Activated CD8-positive, alpha-beta memory T cell treated with anti-CD3 and anti-CD28 coated beads, Interleukin-2, amount 10 ng/mL, durations not matched to agents 7 days and 5 days (primary cell): ENCODE data around the gene SCIMP. TPM values are rescaled to one million over a fixed set of nuclear protein-coding genes. Genes with fewer than 3 reads are reported as not detected.
A peak's percentile ranks its signal among the peaks of the same experiment; 100 is the strongest.
"Not testable (repeated sequence)": the region's sequence is repeated elsewhere in the genome, so short reads cannot be mapped to it uniquely, and the experiment has no call there.

Source experiments
- ATAC-seq: fragments of 150-1000 bp; cut with Tn5 transposase; one replicate; pipeline ENCODE4 v1.10.0; 2021; ENCODE audit warnings: moderate library complexity
- CTCF ChIA-PET: fragments of 350-600 bp; sonication (Branson Sonifier 250); formaldehyde crosslinking; loops from one replicate; lab custom pipeline; 2021; ENCODE audit warnings: antibody characterized with exemption; lab: Charles Lee
- DNase-seq: peaks from one replicate; pipeline ENCODE4 v3.0.0-alpha.2; 2020
- H3K27ac Mint-ChIP-seq: one replicate; pipeline ENCODE4 v1.8.0; 2021; ENCODE audit warnings: mild to moderate bottlenecking, mixed read lengths
- H3K27me3 Mint-ChIP-seq: one replicate; pipeline ENCODE4 v1.8.0; 2021; ENCODE audit warnings: mixed read lengths
- H3K36me3 Mint-ChIP-seq: one replicate; pipeline ENCODE4 v1.8.0; 2021; ENCODE audit warnings: mild to moderate bottlenecking, mixed read lengths
- H3K4me1 Mint-ChIP-seq: one replicate; pipeline ENCODE4 v1.8.0; 2021; ENCODE audit warnings: mixed read lengths
- H3K4me3 Mint-ChIP-seq: one replicate; pipeline ENCODE4 v1.8.0; 2021; ENCODE audit warnings: mild to moderate bottlenecking, moderate library complexity, mixed read lengths
- H3K9me3 Mint-ChIP-seq: one replicate; pipeline ENCODE4 v1.8.0; 2022; ENCODE audit warnings: low read depth, mixed read lengths
- total RNA-seq, 2 experiments: library from RNA; stranded (reverse); gene quantifications; one replicate each; pipeline ENCODE4 v1.2.3, GENCODE V29; 2021

Gene SCIMP
- total RNA-seq, 2 experiments from 2014 or later = not detected

DNA sequence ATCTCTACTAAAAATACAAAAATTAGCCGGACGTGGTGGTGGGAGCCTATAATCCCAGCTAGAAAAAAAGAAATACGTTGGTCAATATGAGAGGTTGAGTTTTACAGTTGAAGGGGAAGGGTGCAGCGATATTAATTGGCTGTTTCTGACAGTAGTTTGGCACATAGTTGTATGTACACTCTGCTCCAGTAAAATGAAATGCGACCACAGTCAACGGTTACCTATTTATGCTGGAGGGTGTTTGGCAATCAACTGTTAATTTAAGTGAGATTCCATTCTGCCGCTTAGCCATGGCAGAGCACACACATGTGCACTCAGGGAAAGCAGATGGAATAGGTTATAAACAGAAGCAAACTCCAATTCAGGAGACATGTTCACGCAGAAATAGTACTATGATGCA, 33.6 kb downstream of the SCIMP start:
- no peak for ATAC-seq
- Mint-ChIP-seq H3K27me3 (no peaks in the 10 kb centered on the region), H3K27ac (no peak overlapping the region), H3K9me3 (peaks cover 6% of the 10 kb centered on the region), H3K36me3 (peaks cover 4% of the 10 kb centered on the region), H3K4me3 (no peak overlapping the region), H3K4me1 (peaks cover 6% of the 10 kb centered on the region)
- CTCF ChIA-PET = no interaction called here
- no peak for DNase-seq

DNA sequence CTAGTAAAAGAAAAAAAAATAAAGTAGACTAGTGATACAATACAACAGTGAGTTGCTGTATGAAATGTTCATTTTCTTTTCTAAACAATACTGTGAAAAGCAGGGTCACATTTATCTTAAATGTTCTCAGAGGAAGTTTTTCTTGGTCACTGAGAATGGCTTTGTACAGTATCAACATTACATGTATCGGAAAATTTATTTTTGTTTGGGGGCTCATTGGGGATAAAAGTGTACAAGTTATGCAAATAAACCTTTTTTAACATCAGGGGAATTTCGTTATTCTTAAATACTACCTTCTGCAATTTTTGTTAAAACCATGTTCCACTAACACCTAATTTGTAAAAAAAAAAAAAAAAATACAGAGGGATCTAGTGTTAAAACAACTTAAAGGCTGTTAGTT, 34.3 kb downstream of the SCIMP start:
- Mint-ChIP-seq H3K4me1 (peaks cover 6% of the 10 kb centered on the region), H3K27ac (no peak overlapping the region), H3K27me3 (no peaks in the 10 kb centered on the region), H3K9me3 (peaks cover 6% of the 10 kb centered on the region), H3K36me3 (peaks cover 4% of the 10 kb centered on the region), H3K4me3 (no peak overlapping the region)
- no peak for ATAC-seq
- CTCF ChIA-PET = no interaction called here
- no peak for DNase-seq

DNA sequence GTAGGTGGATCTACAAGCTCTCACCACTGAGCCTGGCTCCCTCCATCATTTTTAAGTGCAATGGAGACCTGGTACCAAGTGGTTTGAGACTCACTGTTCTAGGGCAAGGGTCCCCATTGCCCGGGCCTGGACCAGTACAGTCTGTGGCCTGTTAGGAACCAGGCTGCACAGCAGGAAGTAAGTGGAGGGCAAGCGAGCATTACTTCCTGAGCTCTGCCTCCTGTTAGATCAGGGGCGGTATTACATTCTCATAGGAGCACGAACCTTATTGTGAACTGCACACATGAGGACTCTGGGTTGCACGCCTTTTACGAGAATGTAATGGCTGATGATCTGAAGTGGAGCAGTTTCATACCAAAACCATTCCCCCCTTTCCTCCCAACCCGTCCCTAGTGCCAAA, 36.2 kb downstream of the SCIMP start:
- H3K4me3 Mint-ChIP-seq = no peak overlapping the region
- no peaks in the 10 kb centered on the region for H3K27me3 Mint-ChIP-seq
- H3K36me3 Mint-ChIP-seq = no peaks in the 10 kb centered on the region
- no peak overlapping the region for H3K27ac Mint-ChIP-seq
- no peak for ATAC-seq
- no peaks in the 10 kb centered on the region for H3K4me1 Mint-ChIP-seq
- DNase-seq = no peak
- no peaks in the 10 kb centered on the region for H3K9me3 Mint-ChIP-seq
- CTCF ChIA-PET = interaction anchor here (0.6 to 2.0 kb wide), 5 partner anchors 8 to 84 kb away, joined by 3 to 11 read pairs (median 3); partner anchors contain the start of gene RABEP1

DNA sequence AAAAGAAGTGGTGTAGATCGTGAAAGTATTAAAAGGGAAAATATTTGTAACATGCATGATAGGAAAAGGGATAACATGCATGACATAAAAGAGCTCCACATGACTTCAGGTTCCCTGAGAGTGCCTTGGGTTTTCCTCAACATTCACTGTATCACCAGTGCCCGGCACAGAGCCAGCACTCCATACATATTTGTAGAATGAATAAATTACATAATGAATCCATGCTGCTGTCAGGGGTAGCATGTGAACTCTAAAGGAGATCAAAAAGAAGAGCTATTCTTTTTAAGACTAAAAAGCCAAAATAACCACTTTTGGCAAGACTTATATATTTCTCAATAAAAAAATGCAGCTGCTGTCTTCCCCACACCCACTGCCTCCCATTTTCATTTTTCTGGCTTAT, 40.3 kb downstream of the SCIMP start:
- DNase-seq (no peak), ATAC-seq (no peak)
- CTCF ChIA-PET = interaction anchor here (1.6 to 2.5 kb wide), 2 partner anchors 12 to 44 kb away, joined by 3 to 9 read pairs; no protein-coding TSS in a partner anchor
- no peak overlapping the region for H3K27ac Mint-ChIP-seq
- H3K9me3 Mint-ChIP-seq = peaks cover 10% of the 10 kb centered on the region
- H3K36me3 Mint-ChIP-seq = peaks cover 20% of the 10 kb centered on the region
- peaks cover 28% of the 10 kb centered on the region for H3K4me1 Mint-ChIP-seq
- no peaks in the 10 kb centered on the region for H3K27me3 Mint-ChIP-seq
- no peak overlapping the region for H3K4me3 Mint-ChIP-seq

DNA sequence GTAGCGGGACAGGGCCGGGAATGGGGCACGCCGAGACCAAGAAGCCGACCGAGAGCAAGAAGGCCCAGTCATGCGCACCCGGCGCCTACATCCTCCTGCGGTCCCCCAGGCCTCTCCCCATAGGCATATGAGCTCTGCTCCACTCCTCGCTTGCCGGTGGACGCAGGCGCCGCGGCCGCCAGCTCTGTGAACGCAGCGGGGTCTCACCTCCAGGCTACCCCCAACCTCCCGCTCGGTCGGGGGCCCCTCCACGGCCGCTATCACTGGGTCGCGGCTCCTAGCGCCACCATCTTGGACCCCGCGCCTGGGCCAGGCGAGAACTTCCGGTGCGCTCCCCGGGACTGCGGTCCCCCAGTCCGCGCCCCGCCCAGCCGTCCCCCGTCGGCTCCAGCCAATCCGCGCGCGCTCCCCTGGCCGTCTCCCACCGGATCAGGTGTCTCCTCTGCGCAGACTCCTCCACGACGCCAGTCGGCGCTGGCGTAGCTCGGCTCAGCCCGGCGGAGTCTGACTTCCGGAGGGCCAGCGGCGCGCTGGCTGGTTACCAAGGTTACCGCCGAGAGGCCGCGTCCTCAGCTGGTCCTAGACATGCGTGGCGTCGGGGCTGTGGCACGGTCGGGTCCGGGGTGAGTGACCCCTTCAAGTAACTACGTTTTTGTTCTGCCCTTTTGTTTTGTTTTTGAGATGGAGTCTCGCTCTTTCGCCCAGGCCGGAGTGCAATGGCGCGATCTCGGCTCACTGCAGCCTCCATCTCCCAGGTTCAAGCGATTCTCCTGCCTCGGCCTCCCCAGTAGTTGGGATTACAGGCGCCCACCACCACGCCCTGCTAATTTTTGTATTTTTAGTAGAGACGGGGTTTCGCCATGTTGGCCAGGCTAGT, 42.9 kb downstream of the SCIMP start, which contains the start of gene ZNF594:
Gene ZNF594 (minus strand): TSS at position 328 of the 877 bp plus-strand sequence. CDS start 7,612 bp downstream, outside the sequence.
- peak; percentile 98 for DNase-seq
- peaks cover 28% of the 10 kb centered on the region for H3K4me1 Mint-ChIP-seq
- no peaks in the 10 kb centered on the region for H3K27me3 Mint-ChIP-seq
- peaks cover 19% of the 10 kb centered on the region for H3K9me3 Mint-ChIP-seq
- H3K36me3 Mint-ChIP-seq = peaks cover 39% of the 10 kb centered on the region
- CTCF ChIA-PET = interaction anchor here (0.6 to 2.5 kb wide), 14 partner anchors 10 to 758 kb away, joined by 3 to 11 read pairs (median 3); partner anchors contain the start of genes C1QBP and ZFP3
- peak; percentile 100 for ATAC-seq
- H3K27ac Mint-ChIP-seq = peak within 1 kb of the TSS; percentile 92
- peak within 1 kb of the TSS; percentile 94 for H3K4me3 Mint-ChIP-seq

DNA sequence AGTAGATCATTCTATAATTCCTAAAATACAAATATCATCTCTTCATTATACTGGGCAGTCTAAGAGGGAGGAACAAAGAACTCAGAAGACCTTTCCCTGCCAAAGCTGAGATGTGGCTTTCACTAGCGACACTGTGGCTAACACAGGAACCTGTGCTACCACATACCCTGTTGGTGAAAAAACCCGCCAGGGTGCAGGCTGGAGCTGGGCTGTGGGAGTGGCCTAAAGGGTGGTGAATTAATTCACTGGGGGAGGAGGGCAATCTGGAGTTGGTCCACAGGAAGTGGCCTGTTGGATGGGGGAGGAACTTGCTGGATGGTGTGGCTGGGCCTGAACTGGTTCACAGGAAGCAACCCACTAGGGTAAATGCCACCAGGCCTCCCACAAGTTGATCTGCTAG, 50.4 kb downstream of the SCIMP start:
- ATAC-seq (no peak), DNase-seq (peak; percentile 47)
- Mint-ChIP-seq H3K4me3 (no peak overlapping the region), H3K36me3 (peaks cover 79% of the 10 kb centered on the region), H3K4me1 (peaks cover 4% of the 10 kb centered on the region), H3K9me3 (peaks cover 51% of the 10 kb centered on the region), H3K27me3 (no peaks in the 10 kb centered on the region), H3K27ac (no peak overlapping the region)
- CTCF ChIA-PET = no interaction called here

DNA sequence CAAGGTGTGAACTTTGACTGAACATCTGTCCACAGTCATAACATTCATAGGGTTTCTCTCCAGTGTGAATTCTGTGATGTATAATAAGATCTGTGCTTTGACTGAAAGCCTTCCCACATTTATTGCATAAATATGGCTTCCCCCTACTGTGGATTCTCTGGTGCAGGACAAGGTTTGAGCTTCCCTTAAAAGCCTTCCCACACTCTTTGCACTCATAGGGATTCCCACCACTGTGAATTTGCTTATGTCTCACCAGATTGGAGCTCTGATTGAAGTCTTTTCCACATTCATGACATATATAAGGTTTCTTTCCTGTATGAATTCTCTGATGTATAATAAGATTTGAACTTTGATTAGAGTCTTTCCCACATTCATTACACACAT, 51.3 kb downstream of the SCIMP start:
- H3K36me3 Mint-ChIP-seq = peaks cover 81% of the 10 kb centered on the region
- H3K9me3 Mint-ChIP-seq = peaks cover 51% of the 10 kb centered on the region
- H3K27me3 Mint-ChIP-seq = no peaks in the 10 kb centered on the region
- DNase-seq (no peak), ATAC-seq (no peak)
- H3K4me3 Mint-ChIP-seq = no peak overlapping the region
- CTCF ChIA-PET = interaction anchor here (1.3 to 3.6 kb wide), 2 partner anchors 8 to 12 kb away, joined by 3 to 11 read pairs; partner anchors contain the start of gene ZNF594
- H3K4me1 Mint-ChIP-seq = peaks cover 4% of the 10 kb centered on the region
- no peak overlapping the region for H3K27ac Mint-ChIP-seq

DNA sequence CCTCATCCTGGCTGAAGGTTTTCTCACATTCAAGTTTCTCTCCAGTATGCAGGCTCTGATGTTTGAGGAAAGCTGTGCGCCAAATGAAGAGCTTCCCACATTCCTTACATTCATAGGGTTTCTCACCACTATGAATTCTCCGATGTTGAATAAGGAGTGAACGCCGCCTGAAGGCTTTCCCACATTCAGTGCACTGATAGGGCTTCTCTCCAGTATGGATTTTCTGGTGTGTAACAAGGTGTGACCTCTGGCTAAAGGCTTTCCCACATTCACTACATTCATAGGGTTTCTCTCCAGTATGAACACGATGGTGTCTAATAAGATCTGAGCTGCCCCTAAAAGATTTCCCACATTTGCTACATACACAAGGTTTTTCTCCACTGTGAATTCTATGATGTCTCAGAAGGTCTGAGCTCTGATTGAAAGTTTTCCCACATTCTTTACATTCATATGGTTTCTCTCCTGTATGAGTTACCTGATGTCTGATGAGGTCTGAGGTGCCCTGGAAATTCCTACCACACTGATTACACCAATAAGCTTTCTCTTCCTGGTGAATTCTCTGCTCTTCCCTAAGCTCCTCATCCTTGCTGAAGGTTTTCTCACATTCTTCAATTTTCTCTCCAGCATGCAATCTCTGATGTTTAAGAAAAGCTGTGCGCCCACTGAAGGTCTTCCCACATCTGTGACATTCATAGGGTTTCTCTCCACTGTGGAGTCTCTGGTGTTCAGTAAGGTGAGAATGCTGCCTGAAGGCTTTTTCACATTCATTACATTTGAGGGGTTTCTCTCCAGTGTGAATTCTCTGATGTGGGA, 51.9 kb downstream of the SCIMP start:
- Mint-ChIP-seq H3K4me1 (peaks cover 4% of the 10 kb centered on the region), H3K27me3 (no peaks in the 10 kb centered on the region), H3K27ac (no peak overlapping the region), H3K36me3 (peaks cover 75% of the 10 kb centered on the region), H3K4me3 (no peak overlapping the region), H3K9me3 (peaks cover 49% of the 10 kb centered on the region)
- CTCF ChIA-PET = interaction anchor here (1.3 to 3.6 kb wide), 2 partner anchors 8 to 12 kb away, joined by 3 to 11 read pairs; partner anchors contain the start of gene ZNF594
- DNase-seq = no peak
- ATAC-seq = no peak

DNA sequence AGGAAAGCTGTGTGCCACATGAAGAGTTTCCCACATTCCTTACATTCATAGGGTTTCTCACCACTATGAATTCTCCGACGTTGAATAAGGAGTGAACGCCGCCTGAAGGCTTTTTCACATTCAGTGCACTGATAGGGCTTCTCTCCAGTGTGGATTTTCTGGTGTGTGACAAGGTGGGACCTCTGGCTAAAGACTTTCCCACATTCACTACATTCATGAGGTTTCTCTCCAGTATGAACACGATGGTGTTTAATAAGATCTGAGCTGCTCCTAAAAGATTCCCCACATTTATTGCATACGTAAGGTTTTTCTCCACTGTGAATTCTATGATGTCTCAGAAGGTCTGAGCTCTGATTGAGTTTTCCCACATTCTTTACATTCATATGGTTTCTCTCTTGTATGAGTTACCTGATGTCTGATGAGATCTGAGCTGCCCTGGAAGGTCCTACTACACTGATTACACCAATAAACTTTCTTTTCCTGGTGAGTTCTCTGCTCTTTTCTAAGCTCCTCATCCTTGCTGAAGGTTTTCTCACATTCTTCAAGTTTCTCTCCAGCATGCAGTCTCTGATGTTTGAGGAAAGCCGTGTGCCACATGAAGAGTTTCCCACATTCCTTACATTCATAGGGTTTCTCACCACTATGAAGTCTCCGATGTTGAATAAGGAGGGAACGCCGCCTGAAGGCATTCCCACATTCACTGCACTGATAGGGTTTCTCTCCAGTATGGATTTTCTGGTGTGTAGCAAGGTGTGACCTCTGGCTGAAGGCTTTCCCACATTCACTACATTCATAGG, 53.0 kb downstream of the SCIMP start:
- H3K4me1 Mint-ChIP-seq = peaks cover 4% of the 10 kb centered on the region
- H3K9me3 Mint-ChIP-seq = peaks cover 42% of the 10 kb centered on the region
- DNase-seq = no peak
- H3K27me3 Mint-ChIP-seq = no peaks in the 10 kb centered on the region
- no peak for ATAC-seq
- H3K27ac Mint-ChIP-seq = no peak overlapping the region
- peaks cover 71% of the 10 kb centered on the region for H3K36me3 Mint-ChIP-seq
- CTCF ChIA-PET = interaction anchor here (1.3 to 3.6 kb wide), 2 partner anchors 9 to 13 kb away, joined by 3 to 11 read pairs; partner anchors contain the start of gene ZNF594
- H3K4me3 Mint-ChIP-seq = no peak overlapping the region

DNA sequence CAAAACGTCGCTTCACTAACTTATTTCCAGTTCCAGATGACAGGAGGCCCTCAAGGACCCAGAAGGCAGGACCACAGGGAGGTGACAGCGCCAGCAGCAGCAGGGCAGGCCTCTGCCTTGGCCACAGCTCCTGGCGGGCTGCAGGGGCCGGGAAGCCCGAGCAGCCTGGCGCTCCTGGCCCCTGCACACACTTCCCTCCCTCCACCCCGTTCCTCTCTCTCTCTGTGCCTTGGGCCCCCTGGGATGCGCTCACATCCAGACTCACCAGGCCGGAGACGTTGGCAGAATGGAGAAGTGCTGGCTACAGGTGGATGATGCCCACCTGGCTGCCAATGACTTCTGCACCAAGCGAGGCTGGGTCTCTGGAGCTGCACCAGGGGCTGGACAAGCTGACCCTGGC, 55.7 kb downstream of the SCIMP start:
- DNase-seq = no peak
- Mint-ChIP-seq H3K27me3 (no peaks in the 10 kb centered on the region), H3K9me3 (peaks cover 39% of the 10 kb centered on the region), H3K36me3 (peaks cover 66% of the 10 kb centered on the region), H3K4me3 (no peak overlapping the region), H3K4me1 (no peaks in the 10 kb centered on the region), H3K27ac (no peak overlapping the region)
- no peak for ATAC-seq
- CTCF ChIA-PET = no interaction called here

DNA sequence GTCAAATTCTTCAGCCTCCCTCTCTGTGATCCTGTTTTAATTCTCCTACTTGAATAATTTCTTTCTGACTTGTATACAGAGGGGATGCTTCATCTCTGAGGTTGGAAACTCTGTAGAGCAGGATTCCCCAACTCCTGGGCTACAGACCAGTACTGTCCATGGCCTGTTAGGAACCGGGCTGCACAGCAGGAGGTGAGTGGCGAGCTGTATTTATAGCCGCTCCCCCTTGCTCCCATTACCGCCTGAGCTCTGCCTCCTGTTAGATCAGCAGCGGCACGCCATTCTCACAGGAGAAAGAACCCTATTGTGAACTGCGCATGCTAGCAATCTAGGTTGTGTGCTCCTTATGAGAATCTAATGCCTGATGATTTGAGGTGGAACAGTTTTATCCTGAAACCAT, 59.6 kb downstream of the SCIMP start:
- H3K36me3 Mint-ChIP-seq = peaks cover 37% of the 10 kb centered on the region
- H3K27me3 Mint-ChIP-seq, CTCF ChIA-PET: not testable (repeated sequence)

DNA sequence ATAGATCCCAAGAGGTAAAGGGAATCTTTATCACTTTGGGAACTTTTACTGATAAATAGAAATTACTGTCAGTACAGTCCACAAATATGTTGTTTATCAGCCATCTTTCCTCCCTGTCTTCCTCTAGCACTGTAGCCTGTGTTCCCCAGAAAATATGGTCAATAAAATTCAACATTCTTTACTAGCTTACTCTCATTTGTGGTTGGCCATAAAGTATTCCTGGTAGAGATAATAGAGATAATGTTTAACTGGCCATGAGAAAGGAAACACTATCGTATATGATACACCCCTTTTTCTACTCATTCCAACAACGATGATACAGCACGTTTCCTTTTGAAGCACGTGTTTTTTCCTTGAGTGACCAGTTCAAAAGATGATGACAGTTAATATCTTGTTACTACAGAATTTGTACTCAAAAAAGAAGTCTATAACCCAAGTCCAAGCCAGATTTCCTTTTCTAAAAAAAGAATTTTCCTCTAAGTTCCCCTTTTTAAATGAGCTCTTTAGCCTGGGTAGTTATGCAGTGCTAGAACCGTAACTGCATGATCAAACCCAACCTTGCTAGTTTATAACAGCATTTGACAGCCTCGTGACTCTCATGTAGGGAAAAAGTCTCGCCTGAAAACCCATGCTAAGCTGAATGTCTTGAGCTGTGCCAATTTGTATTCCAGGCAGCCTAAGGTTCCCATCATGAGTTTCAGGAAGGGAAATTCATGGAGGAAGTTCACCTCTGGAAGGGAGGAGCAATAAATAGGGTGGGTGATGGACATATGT, 68.7 kb downstream of the SCIMP start:
- DNase-seq, H3K4me3 Mint-ChIP-seq, ATAC-seq, H3K36me3 Mint-ChIP-seq, H3K27ac Mint-ChIP-seq, H3K4me1 Mint-ChIP-seq, H3K9me3 Mint-ChIP-seq, CTCF ChIA-PET: not testable (repeated sequence)
- peaks cover 12% of the 10 kb centered on the region for H3K27me3 Mint-ChIP-seq

More for the DNA sequence above, 59.6 kb downstream of the SCIMP start:
- H3K4me3 Mint-ChIP-seq, H3K4me1 Mint-ChIP-seq, DNase-seq, H3K27ac Mint-ChIP-seq, ATAC-seq: not testable (repeated sequence)
- peaks cover 12% of the 10 kb centered on the region for H3K9me3 Mint-ChIP-seq
